ENCODE data around the gene MYH11. TPM values are rescaled to one million over a fixed set of nuclear protein-coding genes. Genes with fewer than 3 reads are reported as not detected.

MYH11 gene
- total and polyA plus RNA-seq, 2 of the 13 experiments (the other 11 are each of a cell fraction or from before 2014, with no cell fraction given), result not detected

GRCh38 chr16:15833541-15833940, 23.3 kb downstream of the MYH11 start:
- Histone ChIP-seq H3K36me3 (replicated peaks in 1 of 2; ENCODE audit: control insufficient read depth in 1 of 2, insufficient read depth in 2 of 2, low read length in 2 of 2) (no peaks in the 10 kb centered on the region), H4K20me1 (ENCODE audit: insufficient read depth, low read length) (no peaks in the 10 kb centered on the region), H3K4me3 (replicated peaks in 1 of 3; ENCODE audit: insufficient read depth in 1 of 3, low read depth in 2 of 3, low read length in 3 of 3) (no peak overlapping the region), H3K4me1 (ENCODE audit: insufficient read depth, low read length) (no peaks in the 10 kb centered on the region), H3K27ac (ENCODE audit: extremely low read length, insufficient read depth, low read length) (no peak overlapping the region), H3K79me2 (ENCODE audit: insufficient read depth, low read length) (no peaks in the 10 kb centered on the region), H3K4me2 (ENCODE audit: low read depth, low read length) (no peak overlapping the region), H3K9me3 (ENCODE audit: low read length) (no peaks in the 10 kb centered on the region), H3K9ac (ENCODE audit: insufficient read depth, low read depth, low read length) (no peak overlapping the region), H2AFZ (ENCODE audit: low read length) (no peak overlapping the region), H3K27me3 (ENCODE audit: control insufficient read depth in 1 of 2, insufficient read depth in 2 of 2, low read length in 2 of 2) (peaks cover 8 to 32% of the 10 kb centered on the region in 2 experiments; a peak in 3 of 5 replicates)
- WGBS (ENCODE audit: low lambda C conversion rate), result 33% methylated on average over 9 of the region's 9 CpGs
- no peak for TF ChIP-seq HDAC2 (CRISPR knock-in tag; IDR thresholded peaks at IDR 0.05)
- no peak for TF ChIP-seq ZFY (CRISPR knock-in tag; IDR thresholded peaks at IDR 0.05)
- no peak for TF ChIP-seq SKI (IDR thresholded peaks at IDR 0.05; ENCODE audit: partially characterized antibody)
- no peak for TF ChIP-seq ZNF543 (CRISPR knock-in tag; IDR thresholded peaks at IDR 0.05)
- TF ChIP-seq, protein P1, sequence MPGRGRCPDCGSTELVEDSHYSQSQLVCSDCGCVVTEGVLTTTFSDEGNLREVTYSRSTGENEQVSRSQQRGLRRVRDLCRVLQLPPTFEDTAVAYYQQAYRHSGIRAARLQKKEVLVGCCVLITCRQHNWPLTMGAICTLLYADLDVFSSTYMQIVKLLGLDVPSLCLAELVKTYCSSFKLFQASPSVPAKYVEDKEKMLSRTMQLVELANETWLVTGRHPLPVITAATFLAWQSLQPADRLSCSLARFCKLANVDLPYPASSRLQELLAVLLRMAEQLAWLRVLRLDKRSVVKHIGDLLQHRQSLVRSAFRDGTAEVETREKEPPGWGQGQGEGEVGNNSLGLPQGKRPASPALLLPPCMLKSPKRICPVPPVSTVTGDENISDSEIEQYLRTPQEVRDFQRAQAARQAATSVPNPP (CRISPR knock-in tag; IDR thresholded peaks at IDR 0.05), result no peak
- no peak for TF ChIP-seq AFF4 (CRISPR knock-in tag; IDR thresholded peaks at IDR 0.05)
- no peak for TF ChIP-seq POLR2AphosphoS5 (IDR thresholded peaks at IDR 0.05; ENCODE audit: low read depth, low read length)
- TF ChIP-seq HMGA1 (CRISPR knock-in tag; conservative IDR thresholded peaks at IDR 0.05), result no peak
- TF ChIP-seq ZSCAN12 (CRISPR knock-in tag; IDR thresholded peaks at IDR 0.05), result no peak
- TF ChIP-seq ARNTL (CRISPR knock-in tag; IDR thresholded peaks at IDR 0.05), result no peak
- no peak for TF ChIP-seq PAWR (CRISPR knock-in tag; IDR thresholded peaks at IDR 0.05; ENCODE audit: borderline replicate concordance)
- TF ChIP-seq KDM1A (CRISPR knock-in tag; IDR thresholded peaks at IDR 0.05), result no peak
- TF ChIP-seq GTF2F1 (IDR thresholded peaks at IDR 0.05; ENCODE audit: low read length), result no peak
- no peak for TF ChIP-seq NFIB (CRISPR knock-in tag; IDR thresholded peaks at IDR 0.05; ENCODE audit: borderline replicate concordance)
- TF ChIP-seq NFYC (CRISPR knock-in tag; IDR thresholded peaks at IDR 0.05), result no peak
- no peak for TF ChIP-seq ZNF550 (CRISPR knock-in tag; IDR thresholded peaks at IDR 0.05; ENCODE audit: borderline replicate concordance)
- no TSS peak for BruUV-seq (replicated peaks)
- ChIA-PET POLR2A (no interaction called here), CTCF (ENCODE audit: low intra/inter-chr PET ratio, low total read pairs) (no interaction called here)
- no peak for ATAC-seq
- no peak for FAIRE-seq
- no peak for DNase-seq (ENCODE audit: low spot score)
- intact Hi-C loops (cut with micrococcal nuclease; ENCODE audit: unreplicated experiment), result no loop called here
- in situ Hi-C loops (cut with HindIII; ENCODE audit: extremely low pct_ligation_motif_present, low pct_unique_long_range_greater_than_20kb), result no loop called here

Measured in HepG2 (cell line).